Esophagus muscularis mucosa (tissue), 4 donors: ENCODE results near the gene AMT.

Source experiments
- CTCF ChIP-seq, 3 experiments: fragments of 200-600 bp in 2 of 3; fragments of 450-650 bp in 1 of 3; sonication (generic) in 2 of 3; IDR thresholded peaks; one replicate each; pipeline ENCODE4 v1.5.1; 2017 to 2019; ENCODE audit warnings: antibody characterized with exemption in 3 of 3, mild to moderate bottlenecking in 2 of 3, moderate library complexity in 1 of 3
- EP300 ChIP-seq: sonication (generic); formaldehyde crosslinking; IDR thresholded peaks from one replicate; pipeline ENCODE4 v1.6.1; 2017; ENCODE audit warnings: antibody characterized with exemption
- POLR2A ChIP-seq: fragments of 450-650 bp; IDR thresholded peaks from one replicate; pipeline ENCODE4 v1.6.1; 2017; ENCODE audit warnings: antibody characterized with exemption, moderate library complexity, mild to moderate bottlenecking, low read depth

GRCh38 chr3:49414753-49415152 is 7.5 kb downstream of the AMT start:
- no peak for TF ChIP-seq POLR2A
- no peak for TF ChIP-seq CTCF (IDR thresholded peaks at IDR 0.05)
- TF ChIP-seq EP300 = no peak
